ENCODE results near the gene BTN1A1.

DNA sequence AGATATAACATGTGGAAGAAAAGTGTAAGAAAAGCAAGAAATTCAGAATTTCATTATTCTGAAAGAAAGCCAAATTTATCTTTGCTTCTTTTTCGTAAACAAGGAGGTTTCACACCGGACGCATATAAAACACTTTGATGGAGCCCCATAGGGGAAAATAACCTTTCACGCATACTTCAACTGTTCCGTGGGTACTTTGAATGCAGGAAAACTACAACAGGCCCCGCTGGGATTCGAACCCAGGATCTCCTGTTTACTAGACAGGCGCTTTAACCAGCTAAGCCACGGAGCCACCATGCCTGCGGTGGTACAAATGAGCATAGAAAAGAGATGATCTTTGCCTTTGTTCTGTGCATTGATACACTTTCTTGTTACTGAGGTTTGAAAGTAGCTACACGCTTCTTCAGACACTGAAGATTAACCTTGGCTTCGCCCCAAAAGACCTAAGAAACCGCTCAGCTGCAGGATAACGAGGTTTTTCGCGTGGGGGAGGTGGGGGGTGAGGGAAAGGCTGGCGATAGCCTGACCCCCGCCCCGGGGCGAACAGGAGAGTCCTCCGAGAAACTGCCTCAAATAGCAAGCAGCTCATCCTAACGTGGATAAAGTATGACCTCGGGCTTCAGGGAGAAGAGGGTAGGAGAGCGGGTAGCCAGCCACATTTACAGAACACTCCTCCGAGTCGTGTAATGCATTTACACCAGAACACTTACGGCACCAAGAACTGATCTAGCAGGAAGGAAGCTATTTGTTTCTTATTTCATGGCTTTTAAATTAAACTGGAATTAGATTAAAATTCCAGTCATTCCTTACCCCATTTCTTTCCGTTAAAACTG, 32.8 kb downstream of the BTN1A1 start:
- TF ChIP-seq, protein P1, sequence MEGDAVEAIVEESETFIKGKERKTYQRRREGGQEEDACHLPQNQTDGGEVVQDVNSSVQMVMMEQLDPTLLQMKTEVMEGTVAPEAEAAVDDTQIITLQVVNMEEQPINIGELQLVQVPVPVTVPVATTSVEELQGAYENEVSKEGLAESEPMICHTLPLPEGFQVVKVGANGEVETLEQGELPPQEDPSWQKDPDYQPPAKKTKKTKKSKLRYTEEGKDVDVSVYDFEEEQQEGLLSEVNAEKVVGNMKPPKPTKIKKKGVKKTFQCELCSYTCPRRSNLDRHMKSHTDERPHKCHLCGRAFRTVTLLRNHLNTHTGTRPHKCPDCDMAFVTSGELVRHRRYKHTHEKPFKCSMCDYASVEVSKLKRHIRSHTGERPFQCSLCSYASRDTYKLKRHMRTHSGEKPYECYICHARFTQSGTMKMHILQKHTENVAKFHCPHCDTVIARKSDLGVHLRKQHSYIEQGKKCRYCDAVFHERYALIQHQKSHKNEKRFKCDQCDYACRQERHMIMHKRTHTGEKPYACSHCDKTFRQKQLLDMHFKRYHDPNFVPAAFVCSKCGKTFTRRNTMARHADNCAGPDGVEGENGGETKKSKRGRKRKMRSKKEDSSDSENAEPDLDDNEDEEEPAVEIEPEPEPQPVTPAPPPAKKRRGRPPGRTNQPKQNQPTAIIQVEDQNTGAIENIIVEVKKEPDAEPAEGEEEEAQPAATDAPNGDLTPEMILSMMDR (IDR thresholded peaks at IDR 0.05), result no peak
- no peak for TF ChIP-seq ZFX (IDR thresholded peaks at IDR 0.05; ENCODE audit: borderline replicate concordance)

All from 22Rv1 (cell line).